ENCODE results near the gene AMBN.
"Not testable (repeated sequence)": the region's sequence is repeated elsewhere in the genome, so short reads cannot be mapped to it uniquely, and the experiment has no call there.

AMBN gene

GRCh38 chr4:70608324-70608723, 16.3 kb downstream of the AMBN start:
- DNase-seq, result no peak

DNA sequence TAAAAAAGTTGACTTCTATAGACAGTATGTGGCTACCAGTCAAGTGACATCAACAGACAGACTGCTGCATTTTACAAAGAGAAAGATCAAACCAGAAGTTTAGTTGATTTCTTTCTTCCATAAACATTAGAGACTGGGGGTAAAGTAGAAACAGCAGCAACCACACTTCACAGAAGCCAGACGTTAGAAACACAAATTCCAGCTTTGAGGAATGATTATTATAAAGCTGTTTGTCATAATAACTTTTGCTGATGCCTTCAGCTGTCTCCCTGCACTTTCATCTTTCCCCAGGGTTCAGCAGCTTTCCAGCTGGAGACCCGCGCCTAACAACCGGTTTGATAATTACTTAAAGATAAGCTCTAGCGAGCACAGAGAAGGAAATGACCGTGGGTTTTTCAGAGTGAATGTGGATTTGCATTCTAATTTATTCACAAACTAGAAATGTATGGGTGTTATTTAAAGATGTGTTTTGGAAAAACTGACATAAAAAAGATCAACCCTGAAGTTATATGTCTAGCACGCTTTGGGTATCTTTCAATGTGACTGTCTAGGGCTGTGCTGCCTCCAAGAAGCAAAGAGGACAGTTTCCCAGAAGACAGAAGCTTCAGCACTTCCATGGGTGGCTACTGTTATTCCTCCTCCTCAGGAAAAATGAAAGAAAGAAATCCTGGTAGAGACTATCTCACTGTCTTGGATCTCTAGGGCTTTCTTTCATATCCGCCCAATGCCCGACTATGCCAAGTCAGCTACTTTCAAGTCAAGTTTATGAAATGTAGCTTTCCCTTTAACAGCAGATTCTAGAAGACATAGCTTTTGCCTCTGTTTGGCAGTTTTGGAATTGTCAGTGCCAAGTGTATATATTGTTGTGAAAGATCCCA, 21.5 kb downstream of the AMBN start:
- no peak for DNase-seq

DNA sequence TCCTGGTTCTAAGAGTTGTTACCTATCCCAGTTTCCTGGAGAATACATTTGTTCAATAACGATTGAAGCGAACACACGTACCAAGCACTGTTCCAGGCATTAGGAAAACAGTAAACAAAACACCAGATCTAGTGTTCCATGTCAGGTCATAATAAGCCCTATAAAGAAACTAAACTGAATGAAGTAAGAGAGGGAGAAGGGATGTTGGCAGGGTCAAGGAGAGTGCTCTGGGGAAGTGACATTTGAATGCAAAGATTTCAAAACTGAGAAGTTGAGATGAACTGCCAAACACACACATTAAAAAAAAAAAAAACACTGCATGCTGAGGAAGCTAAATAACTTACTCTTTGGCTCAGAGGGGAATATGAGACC, 22.1 kb downstream of the AMBN start:
- DNase-seq, result no peak

DNA sequence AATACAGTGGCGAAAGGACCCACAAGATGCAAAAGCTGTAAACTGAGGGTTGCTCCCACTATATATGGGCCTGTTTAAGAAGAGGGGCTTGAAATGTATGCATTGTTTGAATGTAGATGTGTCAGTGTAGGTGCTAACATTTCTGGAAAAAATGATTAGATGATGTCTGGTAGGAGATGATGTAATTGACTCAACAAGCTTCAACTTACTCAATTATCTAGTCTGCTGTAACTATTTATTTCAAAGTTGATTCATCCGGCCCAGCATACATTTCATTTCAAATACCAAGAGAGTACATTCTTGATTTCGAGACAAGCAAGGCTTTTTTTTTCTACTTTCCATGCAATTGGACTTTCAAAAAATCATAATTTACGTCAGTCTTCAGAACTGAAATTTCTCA, 27.2 kb downstream of the AMBN start:
- no peak for DNase-seq

DNA sequence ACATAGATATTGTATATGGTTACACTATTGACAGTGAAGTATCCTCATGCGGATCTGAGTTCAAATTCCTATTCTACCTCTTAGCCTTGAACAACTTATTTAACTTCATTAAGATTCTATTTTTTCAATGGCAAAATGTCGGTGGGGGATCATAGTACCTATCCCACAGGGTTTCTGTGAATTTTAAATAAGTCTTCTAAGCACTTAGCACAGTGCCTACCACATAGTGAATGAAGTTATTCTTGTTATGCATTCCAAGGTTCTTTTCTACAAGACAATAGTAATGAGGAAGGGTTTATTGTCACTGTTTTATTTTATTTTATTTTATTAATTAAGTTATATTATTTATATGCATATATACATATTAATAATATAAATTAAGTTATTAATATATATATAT, 27.7 kb downstream of the AMBN start:
- no peak for DNase-seq

DNA sequence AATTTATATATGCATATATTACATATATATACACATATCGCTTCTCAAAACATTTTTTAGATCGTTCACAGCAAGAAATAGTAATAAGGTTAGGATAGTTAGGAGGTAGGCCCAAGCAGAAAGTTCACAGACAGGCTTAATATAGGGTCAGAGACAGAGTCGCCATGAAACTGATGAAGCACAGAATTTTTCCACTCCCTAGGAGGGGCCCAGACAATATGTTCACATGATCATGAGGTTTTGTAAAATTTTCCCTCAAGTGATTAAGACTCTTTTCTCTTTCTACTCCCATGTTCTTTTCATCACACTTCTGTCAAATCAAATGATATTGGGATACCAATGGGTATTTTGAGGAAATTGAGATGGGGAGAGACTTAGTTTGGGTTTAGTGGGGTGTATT, 31.3 kb downstream of the AMBN start:
- no peak for DNase-seq

DNA sequence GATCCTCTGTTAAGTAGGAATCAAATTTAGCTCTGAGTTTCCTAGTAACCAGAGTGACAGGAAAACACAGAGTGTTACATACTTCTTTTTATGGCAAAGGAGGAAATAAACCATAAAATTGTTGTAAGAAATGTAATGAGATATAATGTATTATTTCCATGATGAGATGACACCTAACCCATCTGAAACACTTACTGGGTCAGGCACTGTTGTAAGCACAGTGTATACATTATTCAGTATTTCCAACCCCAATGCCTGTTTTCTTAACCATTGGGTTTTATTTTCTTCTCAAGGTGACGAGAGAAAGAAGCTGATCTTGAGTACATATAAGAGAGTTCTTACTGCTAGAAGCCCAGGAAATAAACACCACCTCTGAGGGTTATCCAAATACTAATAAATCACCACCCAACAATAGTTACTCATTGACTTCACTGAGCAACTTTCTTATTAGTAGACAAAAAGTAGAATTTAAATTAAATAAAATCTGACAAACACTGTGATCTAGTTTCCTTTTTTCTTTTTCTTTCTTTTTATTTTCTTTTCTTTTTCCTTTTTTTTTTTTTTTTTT, 32.3 kb downstream of the AMBN start:
- DNase-seq, result no peak

DNA sequence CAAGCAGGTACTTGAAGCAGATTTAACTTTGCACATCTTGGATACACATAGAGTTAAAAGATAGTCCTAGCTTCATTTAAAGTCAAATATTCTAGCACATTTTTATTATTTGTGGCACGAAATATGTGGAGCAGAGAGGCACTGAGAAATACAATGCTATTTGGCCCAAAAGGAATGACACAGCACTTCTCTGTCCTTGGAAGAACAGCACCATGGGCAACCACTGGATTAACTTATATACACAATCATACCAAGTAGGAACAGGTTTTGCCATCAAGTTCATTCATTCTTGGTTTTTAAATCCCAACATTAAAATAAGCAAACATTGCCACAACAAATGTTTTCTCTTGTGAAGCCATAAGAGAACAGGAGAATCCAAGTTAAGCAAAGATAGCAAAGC, 35.6 kb downstream of the AMBN start:
- DNase-seq, result no peak

DNA sequence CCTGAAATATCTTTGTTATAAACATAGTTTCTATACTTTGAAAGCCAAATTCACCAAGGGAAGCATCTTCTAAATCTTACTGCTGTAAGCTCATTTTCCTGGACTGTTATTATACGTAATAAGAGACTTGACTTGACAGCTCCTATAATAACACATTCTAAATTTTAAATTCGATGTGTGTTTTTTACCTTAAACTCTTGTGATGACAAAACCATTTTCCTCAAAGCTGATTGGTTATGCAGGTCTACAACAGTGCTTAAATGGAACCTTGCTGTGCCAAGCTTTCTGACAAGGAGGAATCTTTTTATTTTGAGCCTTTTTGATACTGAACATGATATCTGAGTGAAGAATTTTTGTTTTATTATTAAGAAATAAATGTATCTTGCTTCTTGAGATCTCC, 36.4 kb downstream of the AMBN start, which contains the start of gene ENAM:
Gene ENAM (plus strand): TSS at position 301 of the 400 bp plus-strand sequence. CDS start 757 bp downstream, outside the sequence.
- no peak for DNase-seq

- no peak for DNase-seq
Measured at GRCh38 chr4:70629469-70630090, 37.5 kb downstream of the AMBN start.

GRCh38 chr4:70630162-70630561, 38.1 kb downstream of the AMBN start:
- no peak for DNase-seq

GRCh38 chr4:70632028-70632427, 40.0 kb downstream of the AMBN start:
- DNase-seq, result no peak

DNA sequence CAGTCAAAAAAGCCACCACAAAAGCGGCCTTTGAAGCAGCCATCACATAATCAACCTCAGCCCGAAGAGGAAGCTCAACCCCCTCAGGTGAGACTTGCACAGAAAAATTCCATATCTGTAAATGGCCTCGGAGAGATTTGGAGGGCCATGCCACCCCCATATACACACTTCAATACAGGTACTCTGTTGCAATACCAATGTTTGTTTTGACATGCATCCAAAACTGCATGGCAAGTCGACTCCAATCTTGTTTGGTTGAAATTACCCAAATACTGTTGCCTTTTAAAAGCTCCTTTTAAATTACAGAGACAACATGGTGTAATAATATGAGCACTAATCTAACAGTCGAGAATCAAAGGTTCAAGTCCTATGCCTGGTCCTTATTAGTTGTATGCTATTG, 42.4 kb downstream of the AMBN start:
- DNase-seq, result no peak

DNA sequence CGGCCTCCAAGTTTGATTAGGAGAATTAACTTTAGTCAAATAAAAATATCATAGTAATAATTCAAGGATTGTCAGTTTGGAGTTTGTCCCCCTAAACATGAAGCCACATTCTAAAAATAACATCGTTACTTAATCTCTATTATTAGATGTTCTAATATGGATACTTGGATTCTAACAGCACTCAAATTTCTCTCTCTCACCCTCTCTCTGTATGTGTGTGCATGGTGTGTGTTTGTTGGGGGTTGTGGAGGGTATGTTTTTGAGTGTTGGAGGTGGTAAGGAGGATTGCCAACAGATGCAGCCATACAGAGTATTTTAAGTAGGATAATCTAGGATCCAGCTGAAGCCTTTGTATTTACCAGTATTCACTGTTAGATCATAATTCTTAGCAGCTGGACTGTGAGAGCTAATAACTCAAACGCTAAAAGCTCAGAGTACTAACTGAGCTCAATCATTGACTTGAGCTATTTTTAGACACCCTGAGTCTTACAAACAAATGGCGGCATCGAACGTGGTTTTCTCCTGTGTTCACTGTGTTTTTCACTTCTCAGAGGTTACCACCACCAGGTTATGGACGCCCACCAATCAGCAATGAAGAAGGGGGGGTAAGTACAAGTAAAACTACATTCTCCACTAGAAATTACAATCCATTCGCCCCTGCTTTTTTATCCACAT, 45.3 kb downstream of the AMBN start:
- no peak for DNase-seq

- no peak for DNase-seq
Measured at GRCh38 chr4:70640192-70640591, 48.1 kb downstream of the AMBN start.

GRCh38 chr4:70650741-70651140, 58.7 kb downstream of the AMBN start:
- not testable (repeated sequence) for DNase-seq

- no peak for DNase-seq
Measured at GRCh38 chr4:70651864-70652506, 59.9 kb downstream of the AMBN start.

DNA sequence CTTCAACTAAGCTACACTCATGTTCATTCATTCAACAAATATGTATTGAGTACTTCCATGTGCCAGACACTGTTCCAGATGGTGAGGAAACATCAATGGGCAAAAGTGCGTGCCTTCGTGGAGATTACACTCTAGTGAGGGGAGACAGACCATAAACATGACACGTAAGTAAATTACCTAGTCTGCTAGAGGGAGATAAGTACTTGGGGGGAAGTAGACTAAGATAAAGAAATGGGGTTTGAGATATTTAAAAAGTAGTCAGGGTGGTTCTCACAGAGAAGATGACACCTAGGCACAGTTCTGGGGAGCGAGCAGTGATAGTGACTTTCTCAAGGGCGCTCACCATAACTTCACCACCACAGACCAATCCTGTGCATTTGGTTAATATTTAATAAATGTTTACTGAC, 62.6 kb downstream of the AMBN start:
- DNase-seq, result no peak

Measured in CD4-positive, alpha-beta T cell treated with Interleukin-15 for 1 hour (primary cell).